Measurements from ENCODE around the gene CCNYL1.

- TF ChIP-seq, protein P1, sequence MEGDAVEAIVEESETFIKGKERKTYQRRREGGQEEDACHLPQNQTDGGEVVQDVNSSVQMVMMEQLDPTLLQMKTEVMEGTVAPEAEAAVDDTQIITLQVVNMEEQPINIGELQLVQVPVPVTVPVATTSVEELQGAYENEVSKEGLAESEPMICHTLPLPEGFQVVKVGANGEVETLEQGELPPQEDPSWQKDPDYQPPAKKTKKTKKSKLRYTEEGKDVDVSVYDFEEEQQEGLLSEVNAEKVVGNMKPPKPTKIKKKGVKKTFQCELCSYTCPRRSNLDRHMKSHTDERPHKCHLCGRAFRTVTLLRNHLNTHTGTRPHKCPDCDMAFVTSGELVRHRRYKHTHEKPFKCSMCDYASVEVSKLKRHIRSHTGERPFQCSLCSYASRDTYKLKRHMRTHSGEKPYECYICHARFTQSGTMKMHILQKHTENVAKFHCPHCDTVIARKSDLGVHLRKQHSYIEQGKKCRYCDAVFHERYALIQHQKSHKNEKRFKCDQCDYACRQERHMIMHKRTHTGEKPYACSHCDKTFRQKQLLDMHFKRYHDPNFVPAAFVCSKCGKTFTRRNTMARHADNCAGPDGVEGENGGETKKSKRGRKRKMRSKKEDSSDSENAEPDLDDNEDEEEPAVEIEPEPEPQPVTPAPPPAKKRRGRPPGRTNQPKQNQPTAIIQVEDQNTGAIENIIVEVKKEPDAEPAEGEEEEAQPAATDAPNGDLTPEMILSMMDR (IDR thresholded peaks at IDR 0.05) = no peak
- TF ChIP-seq ZFX (IDR thresholded peaks at IDR 0.05; ENCODE audit: borderline replicate concordance) = no peak
These were observed 39.4 kb downstream of the CCNYL1 start for GRCh38 chr2:207750876-207751275.

All from 22Rv1 (cell line).